H9 (cell line): Measurements from ENCODE around the gene NUDT3. TPM values are rescaled to one million over a fixed set of nuclear protein-coding genes. Genes with fewer than 3 reads are reported as not detected.

Source experiments
- DNase-seq: peaks from one replicate; pipeline ENCODE4 v3.0.0-alpha.2; 2017
- H2AFZ ChIP-seq: one replicate; pipeline ENCODE4 v1.6.1; 2013; ENCODE audit warnings: mild to moderate bottlenecking, low read length, control low read depth, moderate library complexity
- H2AK5ac ChIP-seq: 2 replicates; pipeline ENCODE4 v1.6.1; 2013; ENCODE audit warnings: low read length, control low read depth, mixed read lengths; ENCODE audit not compliant: insufficient read length
- H2BK120ac ChIP-seq: one replicate; pipeline ENCODE4 v1.6.1; 2013; ENCODE audit warnings: low read depth, mild to moderate bottlenecking, low read length, control low read depth, inconsistent platforms; ENCODE audit not compliant: poor library complexity, severe bottlenecking
- H2BK12ac ChIP-seq: 2 replicates; pipeline ENCODE4 v1.6.1; 2013; ENCODE audit warnings: low read length, control low read depth, mixed read lengths, low read depth; ENCODE audit not compliant: insufficient read length
- H2BK15ac ChIP-seq: 2 replicates; pipeline ENCODE4 v1.6.1; 2013; ENCODE audit warnings: low read depth, low read length, control low read depth
- H2BK20ac ChIP-seq: one replicate; pipeline ENCODE4 v1.6.1; 2013; ENCODE audit warnings: low read depth, mild to moderate bottlenecking, low read length, control low read depth, inconsistent platforms; ENCODE audit not compliant: poor library complexity, severe bottlenecking
- H2BK5ac ChIP-seq: 2 replicates; pipeline ENCODE4 v1.6.1; 2013; ENCODE audit warnings: low read length, control low read depth, mixed read lengths; ENCODE audit not compliant: insufficient read length
- H3K14ac ChIP-seq: 2 replicates; pipeline ENCODE4 v1.6.1; 2013; ENCODE audit warnings: low read length, control low read depth; ENCODE audit not compliant: insufficient read depth
- H3K18ac ChIP-seq: 2 replicates; pipeline ENCODE4 v1.6.1; 2013; ENCODE audit warnings: low read depth, mild to moderate bottlenecking, mixed read lengths, low read length, control low read depth; ENCODE audit not compliant: insufficient read length
- H3K23ac ChIP-seq: 2 replicates; pipeline ENCODE4 v1.6.1; 2013; ENCODE audit warnings: low read length, control low read depth, mixed read lengths, low read depth; ENCODE audit not compliant: insufficient read length
- H3K23me2 ChIP-seq: 2 replicates; pipeline ENCODE4 v1.6.1; 2013; ENCODE audit warnings: low read depth, mild to moderate bottlenecking, mixed read lengths, low read length, control low read depth; ENCODE audit not compliant: insufficient read length, poor library complexity, severe bottlenecking
- H3K27ac ChIP-seq: 2 replicates; pipeline ENCODE4 v1.5.1; 2013; ENCODE audit warnings: low read length, control low read depth, mixed read lengths, low read depth; ENCODE audit not compliant: insufficient read length
- H3K27me3 ChIP-seq: 2 replicates; pipeline ENCODE4 v1.6.1; 2013; ENCODE audit warnings: low read length, control low read depth, inconsistent platforms; ENCODE audit not compliant: insufficient read depth
- H3K4ac ChIP-seq: 2 replicates; pipeline ENCODE4 v1.6.1; 2013; ENCODE audit warnings: low read depth, mild to moderate bottlenecking, control low read depth, inconsistent platforms, low read length, moderate library complexity
- H3K4me1 ChIP-seq: 2 replicates; pipeline ENCODE4 v1.6.1; 2013; ENCODE audit warnings: low read length, control low read depth, inconsistent platforms; ENCODE audit not compliant: insufficient read depth
- H3K4me2 ChIP-seq: 2 replicates; pipeline ENCODE4 v1.6.1; 2013; ENCODE audit warnings: low read length, control low read depth, mixed read lengths; ENCODE audit not compliant: insufficient read length, insufficient read depth
- H3K56ac ChIP-seq: 2 replicates; pipeline ENCODE4 v1.6.1; 2013; ENCODE audit warnings: low read depth, mild to moderate bottlenecking, mixed read lengths, low read length, control low read depth; ENCODE audit not compliant: insufficient read length
- H3K79me1 ChIP-seq: 2 replicates; pipeline ENCODE4 v1.6.1; 2013; ENCODE audit warnings: low read depth, mild to moderate bottlenecking, moderate library complexity, low read length, control low read depth, inconsistent platforms; ENCODE audit not compliant: insufficient read depth, poor library complexity, severe bottlenecking
- H3K79me2 ChIP-seq: 2 replicates; pipeline ENCODE4 v1.6.1; 2013; ENCODE audit warnings: low read length, control low read depth, inconsistent platforms; ENCODE audit not compliant: insufficient read depth
- H3K9ac ChIP-seq: 2 replicates; pipeline ENCODE4 v1.6.1; 2013; ENCODE audit warnings: low read length, control low read depth, mixed read lengths; ENCODE audit not compliant: insufficient read length; ENCODE audit errors: extremely low read depth
- H3K9me3 ChIP-seq: one replicate; pipeline ENCODE4 v1.6.1; 2013; ENCODE audit warnings: low read depth, low read length, inconsistent platforms; ENCODE audit not compliant: control insufficient read depth
- H3T11ph ChIP-seq: one replicate; pipeline ENCODE4 v1.6.1; 2013; ENCODE audit warnings: mild to moderate bottlenecking, low read length, control low read depth, inconsistent platforms
- H4K20me1 ChIP-seq: one replicate; pipeline ENCODE4 v1.6.1; 2013; ENCODE audit not compliant: control insufficient read depth, insufficient read length, insufficient read depth
- H4K5ac ChIP-seq: 2 replicates; pipeline ENCODE4 v1.6.1; 2013; ENCODE audit warnings: low read depth, mild to moderate bottlenecking, mixed read lengths, low read length, control low read depth; ENCODE audit not compliant: insufficient read length
- H4K8ac ChIP-seq: replicated peaks from 2 replicates; pipeline ENCODE4 v1.6.1; 2013; ENCODE audit warnings: low read length, control low read depth, mixed read lengths, low read depth; ENCODE audit not compliant: insufficient read length
- H4K91ac ChIP-seq: 2 replicates; pipeline ENCODE4 v1.6.1; 2013; ENCODE audit warnings: low read depth, mild to moderate bottlenecking, moderate library complexity, mixed read lengths, low read length, control low read depth; ENCODE audit not compliant: insufficient read length
- H3K27ac Mint-ChIP-seq, 3 experiments: 2 replicates in 2 of 3; 3 replicates in 1 of 3; pipeline ENCODE4 v1.8.0; 2020 to 2021; ENCODE audit warnings: mixed read lengths in 3 of 3, mild to moderate bottlenecking in 1 of 3, moderate library complexity in 1 of 3
- H3K27me3 Mint-ChIP-seq: 2 replicates; pipeline ENCODE4 v1.8.0; 2021; ENCODE audit warnings: low read depth, mild to moderate bottlenecking, moderate library complexity, mixed read lengths
- H3K36me3 Mint-ChIP-seq, 3 experiments: 2 replicates in 2 of 3; 3 replicates in 1 of 3; pipeline ENCODE4 v1.8.0; 2020 to 2021; ENCODE audit warnings: low read depth in 3 of 3, mixed read lengths in 3 of 3; ENCODE audit not compliant: insufficient read depth in 1 of 3
- H3K4me1 Mint-ChIP-seq, 2 experiments: 2 replicates each; pipeline ENCODE4 v1.8.0; 2020; ENCODE audit warnings: mixed read lengths in 2 of 2
- H3K4me3 Mint-ChIP-seq, 2 experiments: 2 replicates in 1 of 2; 3 replicates in 1 of 2; pipeline ENCODE4 v1.8.0; 2020 to 2021; ENCODE audit warnings: mild to moderate bottlenecking in 2 of 2, mixed read lengths in 2 of 2, moderate library complexity in 1 of 2
- H3K9me3 Mint-ChIP-seq, 2 experiments: 2 replicates in 1 of 2; 3 replicates in 1 of 2; pipeline ENCODE4 v1.8.0; 2020; ENCODE audit warnings: mild to moderate bottlenecking in 2 of 2, mixed read lengths in 2 of 2, moderate library complexity in 1 of 2
- WGBS: extraction: QIAGEN DNeasy Blood & Tissue Kit; methylation state at CpG from one replicate; pipeline ENCODE4 v1.1.7; 2013; ENCODE audit warnings: missing lambda C conversion rate, low lambda C conversion rate, mixed read lengths; ENCODE audit not compliant: insufficient read length; ENCODE audit errors: extremely low coverage; 5-methylcytosine and 5-hydroxymethylcytosine counted together
- total RNA-seq: library from RNA; stranded (reverse); gene quantifications from 2 replicates; pipeline ENCODE4 v1.2.1, GENCODE V29; 2021
- TF ChIP-seq, protein P1 (sequence below): fragments of 200-600 bp; sonication (generic); conservative IDR thresholded peaks from 3 replicates; pipeline ENCODE4 v1.8.0; 2021; ENCODE audit warnings: antibody characterized with exemption, mild to moderate bottlenecking

The NUDT3 gene
- total RNA-seq, 1 experiment from 2014 or later: 23.6 TPM

GRCh38 chr6:34390531-34391472 is 1.7 kb downstream of the NUDT3 start:
- H3K36me3 Mint-ChIP-seq: peaks cover 0 to 4% (median 0%) of the 10 kb centered on the region in 3 experiments; a peak in 2 of 7 replicates
- Histone ChIP-seq H2AK5ac (no peak overlapping the region), H4K20me1 (no peaks in the 10 kb centered on the region), H3K79me1 (no peaks in the 10 kb centered on the region), H4K5ac (no peak overlapping the region), H3K9me3 (no peaks in the 10 kb centered on the region), H4K8ac (no peak overlapping the region), H3K14ac (no peak overlapping the region), H2BK12ac (no peak overlapping the region), H3K79me2 (peaks cover 21% of the 10 kb centered on the region; the same call in 1 of the 2 replicates), H3T11ph (no peak overlapping the region), H2AFZ (no peak overlapping the region), H3K18ac (no peak overlapping the region), H3K4me1 (no peaks in the 10 kb centered on the region), H3K56ac (no peak overlapping the region), H3K27me3 (no peaks in the 10 kb centered on the region), H3K9ac (peak overlapping the region; percentile 47), H2BK15ac (no peak overlapping the region), H2BK120ac (no peak overlapping the region), H3K4ac (no peak overlapping the region), H4K91ac (no peak overlapping the region), H2BK20ac (no peak overlapping the region), H2BK5ac (no peak overlapping the region), H3K4me2 (peak overlapping the region; percentile 94), H3K23me2 (peaks cover 9% of the 10 kb centered on the region), H3K23ac (no peak overlapping the region), H3K27ac (no peak overlapping the region)
- no peak for DNase-seq
- TF ChIP-seq, protein P1, sequence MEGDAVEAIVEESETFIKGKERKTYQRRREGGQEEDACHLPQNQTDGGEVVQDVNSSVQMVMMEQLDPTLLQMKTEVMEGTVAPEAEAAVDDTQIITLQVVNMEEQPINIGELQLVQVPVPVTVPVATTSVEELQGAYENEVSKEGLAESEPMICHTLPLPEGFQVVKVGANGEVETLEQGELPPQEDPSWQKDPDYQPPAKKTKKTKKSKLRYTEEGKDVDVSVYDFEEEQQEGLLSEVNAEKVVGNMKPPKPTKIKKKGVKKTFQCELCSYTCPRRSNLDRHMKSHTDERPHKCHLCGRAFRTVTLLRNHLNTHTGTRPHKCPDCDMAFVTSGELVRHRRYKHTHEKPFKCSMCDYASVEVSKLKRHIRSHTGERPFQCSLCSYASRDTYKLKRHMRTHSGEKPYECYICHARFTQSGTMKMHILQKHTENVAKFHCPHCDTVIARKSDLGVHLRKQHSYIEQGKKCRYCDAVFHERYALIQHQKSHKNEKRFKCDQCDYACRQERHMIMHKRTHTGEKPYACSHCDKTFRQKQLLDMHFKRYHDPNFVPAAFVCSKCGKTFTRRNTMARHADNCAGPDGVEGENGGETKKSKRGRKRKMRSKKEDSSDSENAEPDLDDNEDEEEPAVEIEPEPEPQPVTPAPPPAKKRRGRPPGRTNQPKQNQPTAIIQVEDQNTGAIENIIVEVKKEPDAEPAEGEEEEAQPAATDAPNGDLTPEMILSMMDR: no peak
- no CpG with 5 or more reads among the region's 14 CpGs for whole genome bisulfite sequencing
- H3K27me3 Mint-ChIP-seq: no peaks in the 10 kb centered on the region
- H3K9me3 Mint-ChIP-seq: peaks cover 3 to 4% of the 10 kb centered on the region in 2 experiments
- H3K27ac Mint-ChIP-seq: no peak overlapping the region
- H3K4me1 Mint-ChIP-seq: peaks cover 24 to 35% of the 10 kb centered on the region in 2 experiments
- no peak overlapping the region for H3K4me3 Mint-ChIP-seq
